GM12865 (cell line): ENCODE data around the gene GSX1.
A peak's percentile ranks its signal among the peaks of the same experiment; 100 is the strongest.
"Not testable (repeated sequence)": the region's sequence is repeated elsewhere in the genome, so short reads cannot be mapped to it uniquely, and the experiment has no call there.

Source experiments
- DNase-seq: peaks from one replicate; pipeline ENCODE4 v3.0.0; 2010; ENCODE audit warnings: low read depth
- H3K4me3 ChIP-seq: 2 replicates; pipeline ENCODE4 v1.5.1; 2011; ENCODE audit warnings: mild to moderate bottlenecking, low read depth, low read length, control low read depth
- TF ChIP-seq, protein P1 (sequence below): IDR thresholded peaks from 2 replicates; pipeline ENCODE4 v1.5.1; 2011; ENCODE audit warnings: low read length, control low read depth, low read depth, inconsistent platforms; ENCODE audit not compliant: insufficient read depth; ENCODE audit errors: missing control alignments

GSX1 gene

DNA sequence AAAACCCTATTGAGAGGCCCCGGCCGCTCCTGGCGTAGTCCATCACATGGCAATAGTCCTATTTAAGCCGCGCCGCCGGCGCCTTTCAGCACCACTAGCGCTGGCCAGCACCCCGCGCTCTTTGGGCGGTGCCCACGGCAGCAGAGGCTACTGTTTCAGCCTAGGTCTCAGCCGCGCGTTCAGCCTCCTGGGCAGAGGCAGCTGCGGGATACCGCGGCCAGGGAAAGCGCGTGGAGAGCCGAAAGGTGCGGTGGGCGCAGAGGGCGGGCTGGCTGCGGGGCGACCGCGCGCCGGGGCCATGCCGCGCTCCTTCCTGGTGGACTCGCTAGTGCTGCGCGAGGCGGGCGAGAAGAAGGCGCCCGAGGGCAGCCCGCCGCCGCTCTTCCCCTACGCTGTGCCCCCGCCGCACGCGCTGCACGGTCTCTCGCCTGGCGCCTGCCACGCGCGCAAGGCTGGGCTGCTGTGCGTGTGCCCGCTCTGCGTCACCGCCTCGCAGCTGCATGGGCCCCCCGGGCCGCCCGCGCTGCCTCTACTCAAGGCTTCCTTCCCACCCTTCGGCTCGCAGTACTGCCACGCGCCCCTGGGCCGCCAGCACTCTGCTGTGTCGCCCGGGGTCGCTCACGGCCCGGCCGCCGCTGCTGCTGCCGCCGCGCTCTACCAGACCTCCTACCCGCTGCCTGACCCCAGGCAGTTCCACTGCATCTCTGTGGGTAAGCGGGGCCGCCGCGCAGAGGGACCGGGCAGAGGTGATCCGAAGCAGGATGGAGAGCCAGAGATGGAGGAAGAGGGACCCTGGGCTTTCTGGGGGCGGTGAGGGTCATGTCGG is at the start of gene GSX1:
Gene GSX1, plus strand, starts transcription at position 91 of the 826 bp plus-strand sequence. Its CDS starts 208 bp downstream, at position 299.
- no peak within 1 kb of the TSS for H3K4me3 ChIP-seq
- DNase-seq, result peak; percentile 23
- TF ChIP-seq, protein P1, sequence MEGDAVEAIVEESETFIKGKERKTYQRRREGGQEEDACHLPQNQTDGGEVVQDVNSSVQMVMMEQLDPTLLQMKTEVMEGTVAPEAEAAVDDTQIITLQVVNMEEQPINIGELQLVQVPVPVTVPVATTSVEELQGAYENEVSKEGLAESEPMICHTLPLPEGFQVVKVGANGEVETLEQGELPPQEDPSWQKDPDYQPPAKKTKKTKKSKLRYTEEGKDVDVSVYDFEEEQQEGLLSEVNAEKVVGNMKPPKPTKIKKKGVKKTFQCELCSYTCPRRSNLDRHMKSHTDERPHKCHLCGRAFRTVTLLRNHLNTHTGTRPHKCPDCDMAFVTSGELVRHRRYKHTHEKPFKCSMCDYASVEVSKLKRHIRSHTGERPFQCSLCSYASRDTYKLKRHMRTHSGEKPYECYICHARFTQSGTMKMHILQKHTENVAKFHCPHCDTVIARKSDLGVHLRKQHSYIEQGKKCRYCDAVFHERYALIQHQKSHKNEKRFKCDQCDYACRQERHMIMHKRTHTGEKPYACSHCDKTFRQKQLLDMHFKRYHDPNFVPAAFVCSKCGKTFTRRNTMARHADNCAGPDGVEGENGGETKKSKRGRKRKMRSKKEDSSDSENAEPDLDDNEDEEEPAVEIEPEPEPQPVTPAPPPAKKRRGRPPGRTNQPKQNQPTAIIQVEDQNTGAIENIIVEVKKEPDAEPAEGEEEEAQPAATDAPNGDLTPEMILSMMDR, result no peak

DNA sequence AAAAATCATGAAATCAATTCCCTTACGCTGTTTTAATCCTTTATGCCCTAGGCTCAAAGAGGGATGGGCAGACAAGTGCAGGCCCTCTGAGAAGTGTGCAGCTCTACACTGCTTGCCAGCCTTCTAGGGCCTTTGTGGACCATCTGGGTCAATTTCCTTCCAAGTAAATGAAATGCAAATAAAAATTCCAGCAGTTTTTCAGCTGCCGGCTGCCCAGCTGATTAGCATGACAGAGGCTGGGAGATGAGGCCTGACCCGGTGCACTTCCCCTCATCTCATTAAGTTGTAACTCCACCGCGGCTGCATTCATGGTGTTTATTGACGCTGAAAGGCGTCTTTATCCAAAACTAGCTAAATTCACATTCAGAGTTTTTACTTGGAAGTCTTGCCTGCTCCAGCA is 47.5 kb upstream of the GSX1 start:
- TF ChIP-seq, protein P1, result no peak
- no peak overlapping the region for H3K4me3 ChIP-seq
- DNase-seq, result no peak

DNA sequence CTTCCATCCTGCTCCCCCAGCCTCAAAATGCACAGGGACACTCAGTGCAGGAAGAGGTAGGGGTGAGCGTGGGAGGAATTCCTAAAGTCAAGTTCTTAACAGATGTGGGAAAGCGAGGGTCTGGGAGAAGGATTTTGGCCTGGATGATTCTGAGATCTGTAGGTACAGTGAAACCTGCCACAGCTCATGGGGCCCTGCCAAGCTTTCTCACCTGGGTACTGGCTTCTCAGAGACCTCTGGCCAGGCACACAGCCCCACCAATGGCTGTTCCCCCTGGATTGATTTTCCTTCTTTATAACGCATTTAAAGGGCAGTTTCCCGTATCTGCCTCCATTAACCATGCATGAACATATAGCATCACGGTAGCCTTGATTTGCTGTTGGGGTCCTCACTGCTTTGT is 47.0 kb upstream of the GSX1 start:
- TF ChIP-seq, protein P1, result no peak
- DNase-seq, result no peak
- H3K4me3 ChIP-seq, result no peak overlapping the region

DNA sequence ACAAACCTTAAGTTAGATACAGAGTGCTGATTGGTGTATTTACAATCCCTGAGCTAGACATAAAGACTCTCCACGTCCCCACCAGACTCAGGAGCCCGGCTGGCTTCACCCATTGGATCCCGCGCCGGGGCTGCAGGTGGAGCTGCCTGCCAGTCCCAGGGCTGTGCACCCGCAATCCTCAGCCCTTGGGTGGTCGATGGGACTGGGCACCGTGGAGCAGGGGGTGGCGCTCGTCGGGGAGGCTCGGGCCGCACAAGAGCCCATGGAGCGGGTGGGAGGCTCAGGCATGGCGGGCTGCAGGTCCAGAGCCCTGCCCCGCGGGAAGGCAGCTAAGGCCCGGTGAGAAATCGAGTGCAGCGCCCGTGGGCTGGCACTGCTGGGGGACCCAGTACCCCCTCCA is 44.1 kb upstream of the GSX1 start:
- DNase-seq, H3K4me3 ChIP-seq: not testable (repeated sequence)

DNA sequence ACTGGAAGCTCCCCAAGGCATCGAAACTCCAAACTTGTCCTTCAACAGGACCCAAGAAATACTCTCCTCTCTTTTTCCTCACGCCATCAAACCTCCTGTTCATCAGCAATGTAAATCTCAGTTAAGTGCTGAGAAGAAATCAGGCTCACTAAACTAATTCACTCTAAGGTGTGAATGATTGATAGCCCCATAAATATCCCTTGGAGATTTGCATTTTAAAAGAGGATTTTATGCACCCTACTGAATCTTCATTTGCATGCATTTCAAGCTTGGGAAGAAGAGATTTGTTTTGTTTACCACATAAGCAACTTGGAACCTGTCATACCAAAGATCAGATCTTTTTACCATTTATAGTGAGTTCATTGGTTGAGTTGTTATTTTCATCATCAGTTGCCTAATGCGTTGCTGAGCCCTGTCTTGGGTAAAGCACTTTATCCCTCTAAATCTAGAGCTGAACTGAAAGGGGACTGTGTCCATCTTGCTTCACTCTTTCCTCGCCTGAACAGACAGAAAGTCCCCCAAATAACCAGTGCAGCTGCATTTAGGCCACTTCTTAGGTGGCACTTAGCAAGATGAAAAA is 40.2 kb upstream of the GSX1 start:
- TF ChIP-seq, protein P1, result no peak
- no peak for DNase-seq
- no peak overlapping the region for H3K4me3 ChIP-seq

DNA sequence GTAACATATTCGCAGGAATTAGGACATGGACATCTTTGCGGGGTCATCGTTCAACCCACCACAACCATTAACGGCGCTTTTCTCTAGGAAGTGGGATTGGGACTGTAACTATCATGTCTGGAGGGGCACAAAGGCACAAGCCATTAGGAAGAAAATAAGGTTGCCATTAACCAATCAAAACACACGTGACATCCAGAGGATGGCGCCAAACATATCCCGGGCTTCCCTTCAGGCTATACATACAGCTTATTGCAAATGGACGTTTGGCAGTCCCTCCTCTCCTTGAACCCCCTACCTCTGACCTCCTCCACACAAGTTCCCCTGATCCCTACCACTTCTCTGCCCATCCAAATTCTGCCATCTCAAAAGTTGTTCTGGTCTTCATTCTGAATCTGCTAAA is 26.6 kb upstream of the GSX1 start:
- no peak overlapping the region for H3K4me3 ChIP-seq
- no peak for DNase-seq
- TF ChIP-seq, protein P1, result no peak

DNA sequence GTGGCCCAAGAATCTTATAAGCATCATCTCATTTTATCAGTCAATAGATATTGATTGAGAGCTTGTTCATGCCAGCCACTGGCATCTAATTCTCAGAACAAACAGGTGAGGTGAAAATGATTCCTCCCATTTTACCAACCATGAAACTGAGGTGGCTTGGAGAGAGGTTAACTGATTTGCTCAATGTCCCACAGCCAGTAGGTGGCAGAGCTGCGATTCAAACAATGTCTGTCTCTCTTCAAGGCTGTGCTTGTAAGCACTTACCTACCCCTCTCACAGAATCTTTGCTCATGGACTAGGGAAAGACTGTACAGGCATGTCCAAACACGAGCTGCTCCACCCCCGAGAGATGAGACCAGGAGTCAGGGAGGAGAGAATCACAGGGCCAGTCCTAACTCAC is 21.5 kb upstream of the GSX1 start:
- DNase-seq, result peak; percentile 72
- TF ChIP-seq, protein P1, result peak; percentile 69
- no peak overlapping the region for H3K4me3 ChIP-seq
